GM21737 (cell line): ENCODE results near the gene KCNE3.
"Not testable (repeated sequence)": the region's sequence is repeated elsewhere in the genome, so short reads cannot be mapped to it uniquely, and the experiment has no call there.

ENCODE experiments used
- ATAC-seq: cut with Tn5 transposase; IDR thresholded peaks from one replicate; pipeline ENCODE4 v1.9.1; 2021; ENCODE audit warnings: mild to moderate bottlenecking, moderate library complexity; ENCODE audit not compliant: unreplicated experiment

The KCNE3 gene

GRCh38 chr11:74443071-74443864 lies 24.1 kb downstream of the KCNE3 start:
- no peak for ATAC-seq

- no peak for ATAC-seq
Observed at GRCh38 chr11:74442636-74443035, 24.7 kb downstream of the KCNE3 start.

DNA sequence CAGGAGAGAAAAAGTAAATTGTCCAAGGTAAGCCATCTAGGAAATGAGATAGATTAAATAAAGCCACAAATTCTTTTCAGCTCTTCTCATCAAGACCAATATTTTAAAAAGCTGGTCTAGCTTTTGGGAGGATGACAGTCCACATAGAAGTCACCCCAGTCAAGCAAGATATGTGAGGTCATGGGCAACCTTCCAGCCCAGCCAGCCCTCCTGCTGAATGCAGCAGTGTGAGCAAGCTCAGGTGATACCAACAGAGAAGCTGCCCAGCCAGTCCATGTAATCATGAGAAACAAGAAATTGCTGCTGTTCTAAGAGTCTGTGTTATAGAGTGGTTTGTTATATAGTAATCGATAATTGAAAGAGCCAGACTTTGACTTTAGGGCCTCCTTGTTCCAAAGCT lies 28.7 kb downstream of the KCNE3 start:
- ATAC-seq: no peak

DNA sequence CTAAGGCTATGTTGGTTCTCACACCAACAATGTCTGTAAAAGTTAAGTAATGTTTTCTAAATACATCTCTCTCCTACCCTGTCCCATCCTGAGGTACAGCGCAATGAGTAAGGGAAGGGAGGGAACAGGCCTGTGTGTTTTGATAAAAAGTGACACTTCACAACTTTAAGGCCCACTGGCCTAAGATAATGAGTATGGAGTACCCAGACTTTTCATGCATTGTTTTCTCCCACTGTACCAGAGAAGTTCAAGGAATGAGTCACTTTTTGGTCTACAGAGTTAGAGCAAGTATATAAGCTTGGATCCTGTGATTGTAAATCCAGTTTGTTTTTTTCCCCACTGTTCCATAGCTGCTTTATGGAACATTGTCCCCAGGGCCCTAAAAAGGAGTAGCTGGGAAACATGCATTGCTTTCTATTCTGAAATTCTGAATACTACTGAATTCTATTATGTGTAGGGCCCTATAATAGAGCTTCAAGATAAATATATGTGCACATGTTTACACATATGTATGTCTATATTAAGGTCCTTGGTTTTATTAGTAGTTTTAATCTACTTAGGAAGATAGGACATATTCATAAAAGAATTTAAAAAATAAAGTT lies 29.8 kb downstream of the KCNE3 start:
- ATAC-seq: no peak

DNA sequence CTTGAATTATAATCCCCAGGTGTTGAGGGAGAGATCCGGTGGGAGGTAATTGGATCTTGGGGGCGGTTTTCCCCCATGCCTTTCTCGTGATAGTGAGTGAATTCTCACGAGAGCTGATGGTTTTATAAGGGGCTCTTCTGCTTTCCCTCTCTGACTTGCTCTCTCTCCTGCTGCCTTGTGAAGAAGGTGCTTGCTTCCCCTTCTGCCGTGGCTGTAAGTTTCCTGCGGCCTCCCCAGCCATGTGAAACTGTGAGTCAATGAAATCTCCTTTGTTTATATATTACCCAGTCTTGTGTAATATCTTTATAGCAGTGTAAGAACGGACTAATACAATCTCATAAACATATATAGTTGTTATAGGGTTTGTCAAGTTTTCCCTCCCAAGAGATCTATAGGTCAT lies 32.8 kb downstream of the KCNE3 start:
- no peak for ATAC-seq

DNA sequence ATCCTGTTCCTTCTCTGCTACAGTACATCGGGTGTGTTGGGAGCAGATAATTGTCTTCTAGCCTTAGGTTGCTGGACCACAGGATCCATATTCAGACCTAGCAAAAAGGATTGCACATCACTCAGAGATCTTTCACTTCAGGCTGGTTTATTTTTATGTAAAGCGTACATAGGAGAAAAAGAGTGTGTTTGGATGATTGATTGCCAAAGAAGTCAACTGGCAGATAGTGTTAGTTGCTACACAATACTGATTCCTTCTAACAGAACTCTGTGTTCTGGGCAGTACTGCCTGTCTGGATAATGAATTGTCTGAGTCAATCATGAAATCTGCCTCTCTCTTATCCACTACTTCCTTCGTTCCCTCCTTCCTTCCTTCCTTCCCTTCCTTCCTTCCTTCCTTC lies 38.1 kb downstream of the KCNE3 start:
- ATAC-seq: no peak

DNA sequence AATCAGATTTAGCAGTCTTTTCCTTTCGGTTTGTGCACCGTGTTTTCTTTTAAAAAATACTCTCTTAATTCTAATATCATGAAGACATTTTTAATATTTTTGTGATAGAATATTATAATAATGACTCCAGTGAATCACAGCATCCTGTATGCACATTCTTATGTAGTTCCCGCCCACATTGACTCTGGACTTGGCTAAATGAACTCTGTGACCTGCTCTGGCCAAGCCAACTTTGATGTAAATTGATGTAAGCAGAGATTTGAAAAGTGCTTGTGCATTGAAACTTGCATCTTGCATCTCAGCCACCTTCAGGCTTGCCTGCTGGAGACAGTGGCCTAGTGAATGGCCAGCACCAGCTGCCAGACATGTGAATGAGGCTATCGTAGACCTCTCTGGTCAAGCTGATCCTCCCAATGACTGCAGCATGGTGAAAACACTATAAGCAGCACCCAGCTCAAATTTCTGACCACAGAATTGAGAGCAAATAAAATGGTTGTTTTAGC lies 39.9 kb downstream of the KCNE3 start:
- ATAC-seq: no peak

DNA sequence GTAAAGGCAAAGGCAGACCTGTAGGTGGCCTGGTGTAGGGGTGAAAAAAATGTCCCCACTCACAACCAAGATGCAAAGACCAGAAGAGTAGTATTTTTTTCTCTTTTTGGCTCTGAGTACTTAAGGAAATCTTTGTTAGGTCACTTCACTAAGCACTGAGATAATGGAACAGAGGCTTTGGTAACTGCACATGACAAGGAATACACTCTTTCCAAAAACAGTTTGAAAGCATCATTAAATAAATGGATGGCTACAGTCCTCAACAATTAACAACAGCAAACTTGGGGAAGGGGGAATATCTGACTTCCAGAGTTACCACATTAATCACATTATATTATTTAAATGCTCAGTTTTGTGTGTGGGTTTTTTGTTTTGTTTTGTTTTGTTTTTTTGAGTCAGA lies 42.2 kb downstream of the KCNE3 start:
- no peak for ATAC-seq

DNA sequence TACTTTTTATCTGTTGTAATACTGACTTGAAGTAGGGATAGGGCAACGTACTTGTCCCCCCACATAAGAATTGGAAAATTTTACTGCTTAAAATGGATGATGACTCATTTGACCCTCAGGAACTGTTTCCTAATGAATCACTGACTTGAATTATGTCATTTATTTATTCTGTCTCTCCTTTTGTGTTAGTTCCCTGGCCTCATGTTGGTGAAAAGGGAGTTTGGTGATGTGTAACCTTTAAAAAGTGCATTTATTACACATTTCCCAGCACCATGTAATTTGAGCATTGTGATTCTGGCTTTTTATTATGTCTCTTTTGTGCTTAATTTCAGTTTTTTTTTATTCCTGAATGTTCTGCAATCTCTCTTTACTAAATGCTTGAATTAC lies 48.8 kb downstream of the KCNE3 start:
- ATAC-seq: no peak

- ATAC-seq: no peak
Observed at GRCh38 chr11:74417860-74418508, 49.4 kb downstream of the KCNE3 start.

GRCh38 chr11:74417379-74417804 lies 50.0 kb downstream of the KCNE3 start:
- no peak for ATAC-seq

GRCh38 chr11:74416974-74417373 lies 50.4 kb downstream of the KCNE3 start:
- ATAC-seq: not testable (repeated sequence)

- no peak for ATAC-seq
Observed at GRCh38 chr11:74412733-74413359, 54.5 kb downstream of the KCNE3 start.

- ATAC-seq: no peak
Observed at GRCh38 chr11:74412321-74412720, 55.0 kb downstream of the KCNE3 start.

DNA sequence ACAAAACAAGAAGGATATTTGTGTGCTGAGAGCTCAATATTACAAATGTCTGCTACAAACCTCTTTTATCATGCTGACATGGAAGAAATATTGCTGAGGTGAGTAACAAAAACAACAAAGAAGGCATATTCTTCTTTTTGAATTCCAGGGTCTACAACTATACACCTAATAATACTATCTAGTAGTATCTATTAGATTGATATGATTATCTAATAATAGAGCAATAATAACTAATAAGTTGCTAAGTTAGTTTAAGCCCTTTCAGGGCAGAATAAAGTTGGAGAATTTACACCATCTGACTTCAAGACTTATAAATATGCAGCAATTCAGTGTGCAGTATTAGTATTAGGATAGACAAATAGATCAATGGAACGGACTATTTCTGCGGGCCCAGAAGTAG lies 57.7 kb downstream of the KCNE3 start:
- no peak for ATAC-seq
